ENCODE results near the gene DOCK4. TPM values are rescaled to one million over a fixed set of nuclear protein-coding genes. Genes with fewer than 3 reads are reported as not detected.

The DOCK4 gene
- total RNA-seq, 1 donor from 2014 or later, result 60.3 TPM

DNA sequence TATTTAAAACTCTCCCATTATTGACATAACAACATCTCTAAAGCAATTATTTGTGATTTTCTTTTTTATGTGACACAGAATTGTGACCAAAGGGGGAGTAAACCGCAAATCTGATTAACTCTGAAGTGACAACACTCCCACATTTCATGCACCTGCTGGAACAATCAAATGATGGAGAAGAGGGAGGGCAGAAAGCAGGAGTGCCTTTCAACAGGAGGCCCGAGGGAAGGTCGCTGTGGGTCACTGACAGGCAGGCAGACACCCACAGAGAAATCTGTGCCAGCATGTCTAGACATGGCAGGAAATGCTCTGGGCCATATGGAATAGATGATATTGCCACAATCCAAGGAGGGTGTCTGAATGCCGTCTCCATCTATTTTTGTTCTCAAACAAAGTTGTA lies 247.3 kb downstream of the DOCK4 start:
- Mint-ChIP-seq H3K4me1 (ENCODE audit: low read depth, unreplicated experiment) (peaks cover 11% of the 10 kb centered on the region), H3K27me3 (ENCODE audit: unreplicated experiment) (peaks cover 2% of the 10 kb centered on the region), H3K27ac (ENCODE audit: unreplicated experiment) (no peak overlapping the region), H3K9me3 (ENCODE audit: unreplicated experiment) (peaks cover 3% of the 10 kb centered on the region), H3K36me3 (ENCODE audit: unreplicated experiment) (no peaks in the 10 kb centered on the region), H3K4me3 (ENCODE audit: unreplicated experiment) (no peak overlapping the region)
- TF ChIP-seq, protein P1, sequence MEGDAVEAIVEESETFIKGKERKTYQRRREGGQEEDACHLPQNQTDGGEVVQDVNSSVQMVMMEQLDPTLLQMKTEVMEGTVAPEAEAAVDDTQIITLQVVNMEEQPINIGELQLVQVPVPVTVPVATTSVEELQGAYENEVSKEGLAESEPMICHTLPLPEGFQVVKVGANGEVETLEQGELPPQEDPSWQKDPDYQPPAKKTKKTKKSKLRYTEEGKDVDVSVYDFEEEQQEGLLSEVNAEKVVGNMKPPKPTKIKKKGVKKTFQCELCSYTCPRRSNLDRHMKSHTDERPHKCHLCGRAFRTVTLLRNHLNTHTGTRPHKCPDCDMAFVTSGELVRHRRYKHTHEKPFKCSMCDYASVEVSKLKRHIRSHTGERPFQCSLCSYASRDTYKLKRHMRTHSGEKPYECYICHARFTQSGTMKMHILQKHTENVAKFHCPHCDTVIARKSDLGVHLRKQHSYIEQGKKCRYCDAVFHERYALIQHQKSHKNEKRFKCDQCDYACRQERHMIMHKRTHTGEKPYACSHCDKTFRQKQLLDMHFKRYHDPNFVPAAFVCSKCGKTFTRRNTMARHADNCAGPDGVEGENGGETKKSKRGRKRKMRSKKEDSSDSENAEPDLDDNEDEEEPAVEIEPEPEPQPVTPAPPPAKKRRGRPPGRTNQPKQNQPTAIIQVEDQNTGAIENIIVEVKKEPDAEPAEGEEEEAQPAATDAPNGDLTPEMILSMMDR (IDR thresholded peaks at IDR 0.05; ENCODE audit: partially characterized antibody, unreplicated experiment), result no peak
- DNase-seq, result peak; percentile 21

DNA sequence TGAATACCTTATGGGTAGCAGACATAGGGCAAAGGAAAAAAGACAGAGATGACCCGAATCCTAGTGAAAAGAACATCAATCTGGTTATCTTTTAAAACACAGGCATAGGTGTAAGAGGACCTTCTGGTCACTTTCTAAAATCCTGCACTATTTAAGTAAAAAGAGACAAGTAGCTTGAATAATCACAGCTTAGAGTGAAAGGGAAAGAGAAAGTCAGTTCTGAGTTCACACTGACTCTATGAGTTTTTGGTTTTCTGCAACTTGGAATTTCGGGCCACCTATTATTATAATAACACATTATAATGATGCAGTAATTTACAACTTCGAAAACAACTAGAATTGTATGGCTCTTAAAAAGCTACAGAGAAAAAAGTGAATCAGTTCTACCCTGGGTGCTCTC lies 247.8 kb downstream of the DOCK4 start:
- H3K4me1 Mint-ChIP-seq (ENCODE audit: low read depth, unreplicated experiment), result peaks cover 14% of the 10 kb centered on the region
- no peaks in the 10 kb centered on the region for H3K36me3 Mint-ChIP-seq (ENCODE audit: unreplicated experiment)
- DNase-seq, result no peak
- H3K27ac Mint-ChIP-seq (ENCODE audit: unreplicated experiment), result no peak overlapping the region
- no peak overlapping the region for H3K4me3 Mint-ChIP-seq (ENCODE audit: unreplicated experiment)
- TF ChIP-seq, protein P1 (IDR thresholded peaks at IDR 0.05; ENCODE audit: partially characterized antibody, unreplicated experiment), result no peak
- H3K9me3 Mint-ChIP-seq (ENCODE audit: unreplicated experiment), result peaks cover 3% of the 10 kb centered on the region
- H3K27me3 Mint-ChIP-seq (ENCODE audit: unreplicated experiment), result peaks cover 2% of the 10 kb centered on the region

DNA sequence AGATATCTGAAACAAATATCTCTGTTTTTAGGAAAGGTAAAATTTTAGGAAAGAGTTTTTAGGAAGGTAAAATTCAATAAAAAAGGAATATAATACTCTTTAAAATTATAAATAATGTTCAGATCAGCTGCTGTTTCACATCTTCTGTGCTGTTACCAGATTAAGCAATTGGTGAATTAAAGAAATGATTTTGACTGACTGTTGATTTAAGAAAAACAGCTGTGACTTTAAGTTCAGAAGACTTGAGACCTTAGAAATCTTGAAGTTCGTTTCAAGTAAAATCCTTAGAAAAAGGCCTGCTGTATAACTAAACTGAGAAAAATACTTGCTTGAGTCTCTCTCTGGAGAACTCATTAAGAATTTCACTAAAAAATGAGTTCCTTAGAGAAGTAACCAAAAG lies 250.6 kb downstream of the DOCK4 start:
- Mint-ChIP-seq H3K27ac (ENCODE audit: unreplicated experiment) (no peak overlapping the region), H3K36me3 (ENCODE audit: unreplicated experiment) (no peaks in the 10 kb centered on the region)

DNA sequence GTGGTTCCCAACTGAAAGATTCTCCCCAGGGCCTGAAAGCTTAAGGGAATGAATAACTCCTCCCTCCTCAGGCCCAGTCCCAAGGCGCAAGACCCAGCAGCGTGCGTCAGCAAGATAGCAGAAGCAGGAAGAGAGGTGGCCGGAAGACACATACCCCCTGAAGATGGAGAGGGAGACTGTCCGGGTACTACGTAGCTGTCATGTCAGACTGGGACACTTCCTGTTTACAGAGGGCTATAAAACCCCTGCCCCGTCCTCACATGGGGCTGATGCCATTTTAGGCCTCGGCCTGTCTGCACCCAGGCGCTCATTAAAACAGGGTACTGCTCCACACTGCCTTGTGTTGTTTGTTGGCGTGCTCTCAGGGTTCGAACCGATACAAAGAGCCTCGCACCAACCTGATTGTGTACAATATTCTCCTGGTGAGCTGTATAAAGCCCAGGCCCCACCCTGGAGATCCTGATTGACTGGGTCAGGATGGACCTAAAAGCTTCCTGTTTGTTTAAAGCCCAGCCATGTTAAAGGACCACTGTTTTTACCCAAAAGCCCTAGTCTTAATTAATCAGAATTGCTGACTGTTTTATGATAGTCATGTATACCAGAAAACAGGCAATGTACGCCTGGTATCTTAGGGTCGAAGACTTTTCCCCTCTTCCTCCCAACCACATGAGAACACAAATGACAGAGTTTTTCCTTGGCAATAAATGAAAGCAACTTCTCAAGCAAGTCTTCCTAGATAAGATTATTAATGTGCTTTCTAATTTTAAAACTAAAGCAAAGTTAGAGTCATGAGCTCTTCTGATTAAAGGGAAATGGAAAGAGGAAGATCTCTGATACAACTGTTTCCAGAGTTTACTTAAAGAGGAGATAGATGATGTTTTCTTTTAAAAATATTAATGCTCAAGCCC lies 251.5 kb downstream of the DOCK4 start:
- Mint-ChIP-seq H3K27me3 (ENCODE audit: unreplicated experiment) (peaks cover 2% of the 10 kb centered on the region), H3K27ac (ENCODE audit: unreplicated experiment) (no peak overlapping the region)

More for the DNA sequence above, 250.6 kb downstream of the DOCK4 start:
- peaks cover 2% of the 10 kb centered on the region for H3K27me3 Mint-ChIP-seq (ENCODE audit: unreplicated experiment)
- TF ChIP-seq, protein P1 (IDR thresholded peaks at IDR 0.05; ENCODE audit: partially characterized antibody, unreplicated experiment), result no peak
- peaks cover 18% of the 10 kb centered on the region for H3K4me1 Mint-ChIP-seq (ENCODE audit: low read depth, unreplicated experiment)
- no peak overlapping the region for H3K4me3 Mint-ChIP-seq (ENCODE audit: unreplicated experiment)
- peaks cover 5% of the 10 kb centered on the region for H3K9me3 Mint-ChIP-seq (ENCODE audit: unreplicated experiment)
- DNase-seq, result no peak

More for the DNA sequence above, 251.5 kb downstream of the DOCK4 start:
- TF ChIP-seq, protein P1 (IDR thresholded peaks at IDR 0.05; ENCODE audit: partially characterized antibody, unreplicated experiment), result no peak
- H3K36me3 Mint-ChIP-seq (ENCODE audit: unreplicated experiment), result no peaks in the 10 kb centered on the region
- DNase-seq, result no peak
- peaks cover 18% of the 10 kb centered on the region for H3K4me1 Mint-ChIP-seq (ENCODE audit: low read depth, unreplicated experiment)
- H3K4me3 Mint-ChIP-seq (ENCODE audit: unreplicated experiment), result no peak overlapping the region
- H3K9me3 Mint-ChIP-seq (ENCODE audit: unreplicated experiment), result peaks cover 5% of the 10 kb centered on the region
